DOHH2 (cell line): Measurements from ENCODE around the gene TPST1.

Experiments used
- EZH2phosphoT487 ChIP-seq: fragments of 200-600 bp; sonication (generic); IDR thresholded peaks from 2 replicates; pipeline ENCODE4 v1.6.1; 2017; ENCODE audit warnings: borderline replicate concordance, mild to moderate bottlenecking, antibody characterized with exemption, low read length, moderate library complexity, mixed read lengths
- TF ChIP-seq, protein P1 (sequence below): fragments of 200-600 bp; sonication (generic); IDR thresholded peaks from one replicate; pipeline ENCODE4 v1.5.1; 2014; ENCODE audit warnings: antibody characterized with exemption, mild to moderate bottlenecking, low read depth, low read length; ENCODE audit not compliant: poor library complexity, severe bottlenecking

DNA sequence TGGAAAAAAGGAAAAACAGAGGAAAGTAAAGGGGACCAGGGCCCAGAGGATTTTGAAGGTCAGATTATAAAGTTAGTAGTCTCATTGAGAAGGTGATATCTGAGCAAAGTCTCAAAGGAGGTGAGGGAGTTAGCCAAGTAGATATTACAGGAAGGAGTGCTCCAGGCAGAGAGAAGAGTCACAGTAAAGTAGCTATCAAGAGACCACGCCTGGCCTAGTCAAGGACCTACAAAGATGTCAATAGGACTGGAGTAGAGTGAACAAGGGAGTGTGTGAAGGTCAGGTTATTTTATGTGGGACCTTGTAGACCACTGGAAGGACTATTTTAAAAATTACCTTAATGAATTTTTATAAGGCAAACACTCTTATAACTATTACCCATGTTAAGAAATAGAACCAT lies 64.8 kb downstream of the TPST1 start:
- TF ChIP-seq, protein P1, sequence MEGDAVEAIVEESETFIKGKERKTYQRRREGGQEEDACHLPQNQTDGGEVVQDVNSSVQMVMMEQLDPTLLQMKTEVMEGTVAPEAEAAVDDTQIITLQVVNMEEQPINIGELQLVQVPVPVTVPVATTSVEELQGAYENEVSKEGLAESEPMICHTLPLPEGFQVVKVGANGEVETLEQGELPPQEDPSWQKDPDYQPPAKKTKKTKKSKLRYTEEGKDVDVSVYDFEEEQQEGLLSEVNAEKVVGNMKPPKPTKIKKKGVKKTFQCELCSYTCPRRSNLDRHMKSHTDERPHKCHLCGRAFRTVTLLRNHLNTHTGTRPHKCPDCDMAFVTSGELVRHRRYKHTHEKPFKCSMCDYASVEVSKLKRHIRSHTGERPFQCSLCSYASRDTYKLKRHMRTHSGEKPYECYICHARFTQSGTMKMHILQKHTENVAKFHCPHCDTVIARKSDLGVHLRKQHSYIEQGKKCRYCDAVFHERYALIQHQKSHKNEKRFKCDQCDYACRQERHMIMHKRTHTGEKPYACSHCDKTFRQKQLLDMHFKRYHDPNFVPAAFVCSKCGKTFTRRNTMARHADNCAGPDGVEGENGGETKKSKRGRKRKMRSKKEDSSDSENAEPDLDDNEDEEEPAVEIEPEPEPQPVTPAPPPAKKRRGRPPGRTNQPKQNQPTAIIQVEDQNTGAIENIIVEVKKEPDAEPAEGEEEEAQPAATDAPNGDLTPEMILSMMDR: no peak
- no peak for TF ChIP-seq EZH2phosphoT487
